GM12874 (cell line): ENCODE measurements around the gene EGLN2.

Source experiments
- CTCF ChIP-seq: IDR thresholded peaks from 2 replicates; pipeline ENCODE4 v1.5.1; 2011; ENCODE audit warnings: low read depth, mild to moderate bottlenecking, control low read depth, low read length, moderate library complexity; ENCODE audit not compliant: insufficient read depth

EGLN2 gene

GRCh38 chr19:40815223-40815622, 16.2 kb downstream of the EGLN2 start:
- no peak for TF ChIP-seq CTCF

- TF ChIP-seq CTCF: peak; percentile 52
Observed at GRCh38 chr19:40818480-40819399, 19.7 kb downstream of the EGLN2 start.

- TF ChIP-seq CTCF: peak; percentile 47
Observed at GRCh38 chr19:40819479-40820234, 20.7 kb downstream of the EGLN2 start.

- no peak for TF ChIP-seq CTCF
Observed at GRCh38 chr19:40822161-40822560, 23.2 kb downstream of the EGLN2 start.

GRCh38 chr19:40827386-40828247, 28.6 kb downstream of the EGLN2 start:
- TF ChIP-seq CTCF: no peak

GRCh38 chr19:40829205-40829604, 30.2 kb downstream of the EGLN2 start:
- TF ChIP-seq CTCF: no peak
